GM23248 (cell line): ENCODE data around the gene ENOX1. TPM values are rescaled to one million over a fixed set of nuclear protein-coding genes. Genes with fewer than 3 reads are reported as not detected.

Experiments used
- DNase-seq: peaks from one replicate; pipeline ENCODE4 v3.0.0-alpha.2; 2015
- H2AFZ ChIP-seq: fragments of 200-600 bp; sonication (generic); 2 replicates; pipeline ENCODE4 v1.6.1; 2016; ENCODE audit warnings: antibody characterized with exemption
- H3F3A ChIP-seq: fragments of 200-600 bp; sonication (generic); 2 replicates; pipeline ENCODE4 v1.6.1; 2016; ENCODE audit warnings: mild to moderate bottlenecking, antibody characterized with exemption, mixed run types; ENCODE audit not compliant: insufficient read depth
- H3K27ac ChIP-seq: fragments of 200-600 bp; sonication (generic); 2 replicates; pipeline ENCODE4 v1.5.1; 2016; ENCODE audit warnings: mild to moderate bottlenecking
- H3K27me3 ChIP-seq: fragments of 200-600 bp; sonication (generic); replicated peaks from 2 replicates; pipeline ENCODE4 v1.6.1; 2016; ENCODE audit warnings: mild to moderate bottlenecking; ENCODE audit not compliant: insufficient read depth
- H3K36me3 ChIP-seq: fragments of 200-600 bp; sonication (generic); 2 replicates; pipeline ENCODE4 v1.6.1; 2016; ENCODE audit warnings: low read depth, mild to moderate bottlenecking
- H3K4me1 ChIP-seq: fragments of 200-600 bp; sonication (generic); 2 replicates; pipeline ENCODE4 v1.6.1; 2016; ENCODE audit warnings: mild to moderate bottlenecking; ENCODE audit not compliant: insufficient read depth
- H3K4me2 ChIP-seq: fragments of 200-600 bp; sonication (generic); one replicate; pipeline ENCODE4 v1.6.1; 2016; ENCODE audit warnings: mild to moderate bottlenecking; ENCODE audit not compliant: unreplicated experiment
- H3K4me3 ChIP-seq: fragments of 200-600 bp; sonication (generic); 2 replicates; pipeline ENCODE4 v1.5.1; 2016; ENCODE audit warnings: mild to moderate bottlenecking
- H3K79me2 ChIP-seq: fragments of 200-600 bp; sonication (generic); 2 replicates; pipeline ENCODE4 v1.6.1; 2016; ENCODE audit warnings: mild to moderate bottlenecking; ENCODE audit not compliant: insufficient read depth
- H3K9ac ChIP-seq: fragments of 200-600 bp; sonication (generic); 2 replicates; pipeline ENCODE4 v1.6.1; 2016; ENCODE audit warnings: mild to moderate bottlenecking
- H3K9me2 ChIP-seq: fragments of 200-600 bp; sonication (generic); 2 replicates; pipeline ENCODE4 v1.6.1; 2016; ENCODE audit warnings: mixed run types, mild to moderate bottlenecking, moderate library complexity; ENCODE audit not compliant: insufficient read depth
- H3K9me3 ChIP-seq: fragments of 200-600 bp; sonication (generic); one replicate; pipeline ENCODE4 v1.6.1; 2017; ENCODE audit warnings: low read depth
- H4K20me1 ChIP-seq: fragments of 200-600 bp; sonication (generic); 2 replicates; pipeline ENCODE4 v1.6.0; 2016; ENCODE audit not compliant: insufficient read depth
- EZH2 ChIP-seq: fragments of 200-600 bp; sonication (generic); IDR thresholded peaks from 2 replicates; pipeline ENCODE4 v1.6.1; 2018; ENCODE audit warnings: antibody characterized with exemption, mild to moderate bottlenecking; ENCODE audit not compliant: insufficient read depth, poor library complexity, severe bottlenecking
- EZH2phosphoT487 ChIP-seq: fragments of 200-600 bp; sonication (generic); IDR thresholded peaks from 2 replicates; pipeline ENCODE4 v1.6.1; 2018; ENCODE audit warnings: antibody characterized with exemption, moderate library complexity, mild to moderate bottlenecking, low read depth; ENCODE audit not compliant: insufficient read depth
- WGBS, 2 experiments: methylation state at CpG; one replicate each; pipeline ENCODE4 v1.1.6; 2015 to 2017; ENCODE audit warnings: low lambda C conversion rate in 2 of 2, low coverage in 1 of 2; ENCODE audit errors: missing lambda C conversion rate in 2 of 2; 5-methylcytosine and 5-hydroxymethylcytosine counted together
- in situ Hi-C: fragments of 300-500 bp; cut with MboI; formaldehyde crosslinking; loops from 2 replicates; pipeline ENCODE4 v1.15.0; 2020
- polyA plus RNA-seq: library from polyadenylated mRNA; unstranded; fragments of >200 nt; fragmentation: Nextera tagmentation; extraction: Ambion mirVana; gene quantifications from 2 replicates; pipeline ENCODE4 v1.2.1, GENCODE V29; 2016
- total RNA-seq: library from RNA; depleted of rRNA; stranded (reverse); fragments of >200 nt; shearing (Covaris generic); gene quantifications from 2 replicates; pipeline ENCODE4 v1.2.3, GENCODE V29; 2014

ENOX1 gene
- total and polyA plus RNA-seq, 2 experiments from 2014 or later: 1.8 to 3.2 TPM

- Histone ChIP-seq H4K20me1 (no peaks in the 10 kb centered on the region), H3K9me2 (no peaks in the 10 kb centered on the region), H2AFZ (no peak overlapping the region), H3K36me3 (no peaks in the 10 kb centered on the region), H3K27me3 (peaks cover 2% of the 10 kb centered on the region; the same call in 1 of the 2 replicates), H3K9ac (no peak overlapping the region), H3F3A (peaks cover 7% of the 10 kb centered on the region; the same call in 1 of the 2 replicates), H3K27ac (no peak overlapping the region), H3K4me1 (peaks cover 9% of the 10 kb centered on the region), H3K4me2 (peak overlapping the region; percentile 22), H3K9me3 (no peaks in the 10 kb centered on the region), H3K79me2 (no peaks in the 10 kb centered on the region), H3K4me3 (no peak overlapping the region)
- WGBS, 2 experiments: 83 to 86% methylated on average over 3 of the region's 3 CpGs
- TF ChIP-seq EZH2phosphoT487 (no peak), EZH2 (no peak)
- DNase-seq: peak; percentile 12
- in situ Hi-C loops: loop anchor here (25.0 kb wide), 2 partner anchors 480 to 705 kb away; no protein-coding TSS in a partner anchor
Measured at GRCh38 chr13:43792076-43792881, 5.5 kb upstream of the ENOX1 start.

GRCh38 chr13:43787997-43788396 lies 1.2 kb upstream of the ENOX1 start:
- Histone ChIP-seq H3K27ac (no peak overlapping the region), H3K36me3 (no peaks in the 10 kb centered on the region), H4K20me1 (no peaks in the 10 kb centered on the region), H3K4me3 (peak overlapping the region; percentile 74), H3K27me3 (no peaks in the 10 kb centered on the region), H3F3A (peaks cover 26% of the 10 kb centered on the region), H3K4me1 (peaks cover 9% of the 10 kb centered on the region), H3K9me2 (no peaks in the 10 kb centered on the region), H3K79me2 (no peaks in the 10 kb centered on the region), H3K4me2 (peak overlapping the region; percentile 68), H3K9ac (peak overlapping the region; percentile 62; the same call in 1 of the 2 replicates), H2AFZ (peak overlapping the region; percentile 85; the same call in 1 of the 2 replicates), H3K9me3 (no peaks in the 10 kb centered on the region)
- DNase-seq: peak; percentile 72
- no peak for TF ChIP-seq EZH2
- in situ Hi-C loops: loop anchor here (25.0 kb wide), 2 partner anchors 476 to 701 kb away; no protein-coding TSS in a partner anchor
- WGBS, 2 experiments: 30 to 46% methylated on average over 2 of the region's 2 CpGs

- WGBS, 2 experiments: 17 to 22% methylated on average over 9 of the region's 9 CpGs
- in situ Hi-C loops: loop anchor here (25.0 kb wide), 2 partner anchors 475 to 700 kb away; no protein-coding TSS in a partner anchor
- Histone ChIP-seq H4K20me1 (no peaks in the 10 kb centered on the region), H3K9me3 (no peaks in the 10 kb centered on the region), H3K27me3 (no peaks in the 10 kb centered on the region), H3K4me1 (peaks cover 4% of the 10 kb centered on the region), H3K9me2 (no peaks in the 10 kb centered on the region), H3K9ac (peak overlapping the region; percentile 62), H3F3A (peaks cover 21% of the 10 kb centered on the region), H3K36me3 (no peaks in the 10 kb centered on the region), H3K4me3 (peak overlapping the region; percentile 74), H2AFZ (peak overlapping the region; percentile 85), H3K4me2 (peak overlapping the region; percentile 68), H3K27ac (no peak overlapping the region), H3K79me2 (no peaks in the 10 kb centered on the region)
- TF ChIP-seq EZH2phosphoT487: no peak
- TF ChIP-seq EZH2: no peak
- peak; percentile 9 for DNase-seq
Measured at GRCh38 chr13:43787518-43787891, 733 bp upstream of the ENOX1 start.

DNA sequence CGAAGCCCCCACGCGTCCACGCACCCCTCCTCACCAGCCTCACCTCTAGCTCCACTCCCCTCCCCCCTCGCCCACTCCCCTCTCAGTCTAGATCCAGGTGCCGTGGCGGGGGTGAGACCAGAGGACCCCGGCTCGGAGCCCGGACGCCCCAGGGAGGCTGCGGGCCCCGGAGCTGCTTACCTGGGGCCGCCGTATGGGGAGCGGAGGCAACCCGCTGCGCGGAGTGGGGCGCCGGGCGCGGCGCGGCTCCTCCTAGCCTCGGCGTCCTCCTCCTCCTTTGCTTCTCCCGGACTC lies 353 bp downstream of the ENOX1 start:
- H3K27me3 ChIP-seq: no peaks in the 10 kb centered on the region
- H4K20me1 ChIP-seq: no peaks in the 10 kb centered on the region
- H3K4me3 ChIP-seq: peak overlapping the region; percentile 74
- peak overlapping the region; percentile 62; the same call in 1 of the 2 replicates for H3K9ac ChIP-seq
- WGBS, 2 experiments: 1 to 2% methylated on average over 24 to 28 of the region's 28 CpGs
- H3K9me2 ChIP-seq: no peaks in the 10 kb centered on the region
- no peaks in the 10 kb centered on the region for H3K36me3 ChIP-seq
- DNase-seq: no peak
- H2AFZ ChIP-seq: peak overlapping the region; percentile 85
- TF ChIP-seq EZH2phosphoT487: no peak
- H3K4me2 ChIP-seq: peak overlapping the region; percentile 68
- peaks cover 19% of the 10 kb centered on the region; the same call in 1 of the 2 replicates for H3F3A ChIP-seq
- in situ Hi-C loops: loop anchor here (25.0 kb wide), 2 partner anchors 474 to 699 kb away; no protein-coding TSS in a partner anchor
- H3K4me1 ChIP-seq: no peaks in the 10 kb centered on the region
- no peaks in the 10 kb centered on the region for H3K9me3 ChIP-seq
- H3K79me2 ChIP-seq: no peaks in the 10 kb centered on the region
- H3K27ac ChIP-seq: no peak overlapping the region
